ENCODE data around the gene EEF1A2.

- TF ChIP-seq CTCF (IDR thresholded peaks at IDR 0.05; ENCODE audit: low read depth, low read length, poor library complexity, severe bottlenecking) = no peak
- TF ChIP-seq EZH2phosphoT487 (IDR thresholded peaks at IDR 0.05; ENCODE audit: borderline replicate concordance, low read length) = no peak
Measured at GRCh38 chr20:63463400-63464288, 35.2 kb downstream of the EEF1A2 start.
